Stromal cell of bone marrow (primary cell): ENCODE results near the gene CDKAL1.
"Not testable (repeated sequence)": the region's sequence is repeated elsewhere in the genome, so short reads cannot be mapped to it uniquely, and the experiment has no call there.

Experiments used
- DNase-seq: peaks from one replicate; pipeline ENCODE4 v3.0.0-alpha.2; 2012; ENCODE audit warnings: low read depth

Gene CDKAL1

GRCh38 chr6:20797597-20797996 is 263.3 kb downstream of the CDKAL1 start:
- DNase-seq, result no peak

DNA sequence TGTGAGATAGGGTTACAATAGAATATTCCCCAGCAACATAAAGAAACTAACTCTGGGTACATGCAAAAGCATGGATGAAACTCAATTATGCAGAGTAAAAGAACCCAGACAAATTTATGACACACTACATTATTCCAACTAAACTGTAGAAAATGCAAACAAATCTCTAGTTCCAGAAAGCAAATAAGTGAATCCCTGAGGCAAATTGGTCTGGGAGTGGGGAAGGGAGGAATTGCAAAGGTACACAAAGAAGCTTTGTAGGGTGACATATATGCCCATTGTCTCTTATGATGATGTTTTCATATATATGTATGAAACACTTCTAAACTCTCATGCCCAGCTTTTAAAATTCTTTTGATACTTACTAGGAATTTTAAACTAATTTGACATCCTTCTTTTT is 266.0 kb downstream of the CDKAL1 start:
- no peak for DNase-seq

- DNase-seq, result no peak
These were observed 266.4 kb downstream of the CDKAL1 start for GRCh38 chr6:20800653-20801052.

GRCh38 chr6:20801595-20801994 is 267.3 kb downstream of the CDKAL1 start:
- DNase-seq, result no peak

- no peak for DNase-seq
These were observed 268.3 kb downstream of the CDKAL1 start for GRCh38 chr6:20802596-20802995.

DNA sequence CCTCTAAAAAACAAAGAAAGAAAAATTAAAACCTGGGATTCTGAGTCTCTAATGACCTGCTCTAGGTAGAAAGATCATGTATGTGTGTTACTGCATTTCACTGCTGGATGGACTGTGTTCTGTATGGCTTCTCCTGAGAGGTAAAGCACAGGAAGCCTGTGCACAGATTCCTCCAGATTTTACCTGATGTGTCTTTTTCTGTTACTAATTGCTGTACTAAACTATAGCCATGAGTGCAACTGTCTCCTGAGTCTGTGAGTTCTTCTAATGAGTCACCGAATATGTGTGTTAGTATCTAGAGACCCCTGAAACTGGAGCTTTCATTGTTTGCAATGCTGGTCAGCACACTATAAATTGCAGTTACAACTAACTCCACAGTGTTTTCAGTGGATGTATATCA is 270.8 kb downstream of the CDKAL1 start:
- no peak for DNase-seq

GRCh38 chr6:20806669-20807068 is 272.4 kb downstream of the CDKAL1 start:
- no peak for DNase-seq

GRCh38 chr6:20808439-20808838 is 274.2 kb downstream of the CDKAL1 start:
- no peak for DNase-seq

GRCh38 chr6:20808924-20809323 is 274.7 kb downstream of the CDKAL1 start:
- no peak for DNase-seq

DNA sequence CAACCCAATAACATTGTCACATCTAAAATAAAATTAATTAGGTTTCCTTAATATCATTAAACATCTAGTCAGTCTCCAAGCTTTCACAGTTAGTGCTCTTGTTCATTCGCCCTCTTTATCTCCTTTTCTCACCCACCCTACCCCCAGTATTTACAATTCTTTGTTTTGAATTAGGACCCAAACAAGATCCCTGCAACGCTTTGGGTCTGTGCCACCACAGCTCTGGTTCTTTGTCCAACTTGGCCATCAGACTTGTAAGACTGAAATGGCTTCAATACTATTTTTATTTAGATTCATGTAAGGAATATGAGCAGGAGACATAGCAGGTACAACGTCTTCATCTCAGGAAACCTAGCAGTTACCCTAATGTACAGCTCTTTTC is 276.5 kb downstream of the CDKAL1 start:
- no peak for DNase-seq

- DNase-seq, result peak; percentile 85
These were observed 277.0 kb downstream of the CDKAL1 start for GRCh38 chr6:20811109-20811761.

DNA sequence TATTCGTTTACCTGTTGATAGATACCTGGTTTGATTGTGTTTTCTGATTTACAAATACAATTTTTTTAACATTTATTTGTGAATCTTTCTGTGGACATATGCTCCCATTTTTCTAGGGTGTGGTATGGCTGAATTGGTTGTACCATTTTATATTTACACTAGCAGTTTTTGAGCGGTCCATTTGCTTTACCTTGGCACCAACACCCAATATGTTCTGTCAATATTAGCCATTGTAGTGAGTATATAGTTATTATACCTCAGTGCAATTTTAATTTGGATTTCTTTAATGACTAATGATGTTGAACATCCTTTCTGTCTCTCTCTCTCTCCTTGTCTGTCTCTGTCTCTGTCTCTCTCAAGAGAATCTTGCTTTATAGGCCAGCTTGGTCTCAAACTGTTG is 278.5 kb downstream of the CDKAL1 start:
- no peak for DNase-seq

DNA sequence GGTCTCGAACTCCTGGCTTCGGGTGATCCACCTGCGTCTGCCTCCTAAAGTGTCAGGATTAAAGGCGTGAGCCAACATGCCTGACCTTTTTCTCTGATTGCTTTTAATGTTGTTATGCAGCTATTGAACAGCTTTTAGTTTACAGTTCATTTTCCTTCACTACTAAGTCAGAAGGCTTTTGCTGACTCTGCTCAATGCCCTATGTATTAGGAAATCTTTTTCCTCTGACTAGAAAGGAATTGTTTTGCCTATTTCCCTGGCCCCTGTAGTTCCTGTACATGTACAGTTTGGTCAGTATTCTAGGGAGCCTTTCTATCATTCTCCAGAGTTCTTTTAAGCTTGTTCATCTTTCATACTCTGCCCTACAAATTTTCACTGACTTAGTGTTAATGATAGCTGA is 280.2 kb downstream of the CDKAL1 start:
- DNase-seq, result peak; percentile 17

GRCh38 chr6:20816126-20816525 is 281.9 kb downstream of the CDKAL1 start:
- DNase-seq, result no peak

DNA sequence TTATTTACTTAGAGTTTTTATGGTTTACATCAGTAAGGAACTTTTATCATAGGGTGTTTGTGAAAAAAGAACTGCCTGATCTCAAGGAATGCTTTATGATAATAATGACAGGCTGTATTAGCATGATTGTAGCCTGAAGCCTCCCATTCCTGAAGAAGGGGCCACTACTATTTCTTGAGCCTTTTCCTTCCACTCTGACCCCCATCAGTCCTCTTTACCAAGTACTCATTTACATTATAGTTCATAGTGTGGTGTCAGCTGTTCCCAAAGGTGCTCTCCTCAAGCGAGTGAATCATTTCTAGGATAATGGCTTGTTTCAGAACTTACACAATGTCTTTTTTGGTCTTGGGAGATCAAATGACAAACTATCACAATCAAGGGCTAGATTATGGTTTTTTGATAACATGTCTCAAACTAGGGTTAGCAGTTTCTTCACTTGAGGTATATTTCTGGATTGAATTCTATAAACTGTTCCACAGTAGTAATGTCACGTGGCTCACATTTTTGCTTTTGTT is 283.6 kb downstream of the CDKAL1 start:
- DNase-seq, result no peak

DNA sequence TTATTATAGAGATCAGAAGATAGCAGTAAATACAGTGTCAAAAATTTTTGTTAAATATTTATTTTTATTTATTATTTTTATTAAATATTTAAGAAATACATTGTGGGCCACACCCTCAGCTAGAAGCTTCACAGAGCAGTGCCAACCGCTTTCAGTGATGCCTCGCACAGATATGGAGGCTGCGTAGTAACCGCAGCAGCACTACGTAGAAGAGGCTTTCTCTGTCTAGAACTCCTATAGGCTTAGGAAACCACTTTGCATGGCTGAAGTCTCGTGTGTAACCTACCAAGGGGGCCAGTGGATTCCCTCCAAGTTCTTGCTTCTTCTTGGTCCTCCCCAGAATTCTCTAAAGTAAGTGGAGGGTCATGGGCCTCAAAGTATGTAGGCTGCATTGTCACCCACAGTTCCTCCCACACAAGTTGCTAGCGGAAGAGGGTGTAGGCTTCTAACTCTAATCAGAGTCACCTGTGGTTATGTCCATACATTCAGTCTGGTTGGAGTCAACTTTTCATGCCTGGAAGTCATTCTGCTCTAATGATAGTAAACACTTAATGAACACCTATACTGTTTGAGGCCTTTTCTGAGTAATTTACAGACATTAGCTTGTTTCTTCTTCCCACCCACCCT is 285.6 kb downstream of the CDKAL1 start:
- DNase-seq, result no peak

DNA sequence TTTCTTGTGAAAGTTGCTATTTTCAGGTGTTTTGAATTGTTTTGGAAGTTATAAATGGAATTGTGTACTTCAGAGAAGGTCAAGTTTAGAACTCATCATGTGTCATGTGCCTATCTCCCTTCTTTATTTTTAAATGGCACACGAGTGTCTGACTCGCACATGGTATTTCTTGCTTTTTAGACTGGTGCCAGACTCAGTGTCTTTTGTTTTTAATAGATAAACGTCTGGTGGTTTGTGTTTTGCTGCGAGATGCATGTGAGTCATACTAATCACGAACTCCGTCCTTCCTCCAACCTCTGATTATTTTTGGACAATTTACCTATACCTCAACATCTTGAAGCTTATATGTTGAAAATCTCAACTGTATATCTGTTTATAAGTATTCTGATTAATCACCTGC is 292.1 kb downstream of the CDKAL1 start:
- DNase-seq, result peak; percentile 50

DNA sequence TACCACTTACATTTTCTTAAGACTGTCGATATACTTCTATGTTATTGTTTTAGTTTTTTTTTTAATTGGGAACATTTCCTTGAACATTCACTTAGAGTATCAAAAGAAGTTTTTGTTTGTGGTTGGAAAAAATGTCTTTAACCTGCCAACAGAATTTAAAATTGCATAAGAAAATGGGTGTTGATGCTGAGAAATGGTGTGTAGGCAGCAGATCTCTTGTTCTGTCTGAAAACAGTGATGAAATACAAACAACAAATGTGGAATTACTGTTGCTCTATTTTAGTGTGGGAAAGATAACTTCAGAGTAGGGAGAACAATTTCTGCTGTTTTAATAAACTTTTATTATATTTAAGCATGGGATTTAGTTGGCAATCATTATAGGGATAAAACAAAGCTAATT is 293.5 kb downstream of the CDKAL1 start:
- peak; percentile 79 for DNase-seq

DNA sequence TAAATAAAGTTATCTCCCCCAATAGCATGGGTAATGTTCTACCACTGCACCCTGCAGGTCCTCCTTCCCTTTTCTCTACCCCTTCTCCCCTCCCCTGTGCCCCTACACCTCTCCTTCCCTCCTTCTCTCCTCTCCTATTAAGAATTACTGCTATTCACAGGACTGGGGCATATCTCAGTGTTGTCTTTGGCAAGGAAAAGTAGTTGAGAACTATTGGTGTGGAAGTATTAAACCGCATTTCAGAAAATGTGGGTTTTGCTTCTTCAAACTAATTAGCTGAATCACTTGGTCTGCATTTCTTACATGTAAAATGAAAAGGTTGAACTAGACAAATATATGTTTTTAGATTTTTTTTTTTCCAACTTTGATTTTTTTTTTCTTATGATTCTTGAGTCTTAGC is 296.3 kb downstream of the CDKAL1 start:
- DNase-seq, result peak; percentile 14

DNA sequence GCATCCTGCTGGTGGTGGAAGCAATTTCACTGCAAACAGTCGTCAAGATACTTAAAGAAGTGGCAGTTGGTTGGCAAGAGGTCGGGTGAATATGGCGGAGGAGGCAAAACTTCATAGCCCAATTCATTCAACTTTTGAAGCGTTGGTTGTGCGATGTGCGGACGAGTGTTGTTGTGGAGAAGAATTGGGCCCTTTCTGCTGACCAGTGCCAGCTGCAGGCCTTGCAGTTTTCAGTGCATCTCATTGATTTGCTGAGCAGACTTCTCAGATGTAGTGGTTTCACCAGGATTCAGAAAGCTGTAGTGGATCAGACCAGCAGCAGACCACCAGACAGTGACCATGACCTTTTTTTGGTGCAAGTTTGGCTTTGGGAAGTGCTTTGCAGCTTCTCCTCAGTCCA is 297.0 kb downstream of the CDKAL1 start:
- not testable (repeated sequence) for DNase-seq

DNA sequence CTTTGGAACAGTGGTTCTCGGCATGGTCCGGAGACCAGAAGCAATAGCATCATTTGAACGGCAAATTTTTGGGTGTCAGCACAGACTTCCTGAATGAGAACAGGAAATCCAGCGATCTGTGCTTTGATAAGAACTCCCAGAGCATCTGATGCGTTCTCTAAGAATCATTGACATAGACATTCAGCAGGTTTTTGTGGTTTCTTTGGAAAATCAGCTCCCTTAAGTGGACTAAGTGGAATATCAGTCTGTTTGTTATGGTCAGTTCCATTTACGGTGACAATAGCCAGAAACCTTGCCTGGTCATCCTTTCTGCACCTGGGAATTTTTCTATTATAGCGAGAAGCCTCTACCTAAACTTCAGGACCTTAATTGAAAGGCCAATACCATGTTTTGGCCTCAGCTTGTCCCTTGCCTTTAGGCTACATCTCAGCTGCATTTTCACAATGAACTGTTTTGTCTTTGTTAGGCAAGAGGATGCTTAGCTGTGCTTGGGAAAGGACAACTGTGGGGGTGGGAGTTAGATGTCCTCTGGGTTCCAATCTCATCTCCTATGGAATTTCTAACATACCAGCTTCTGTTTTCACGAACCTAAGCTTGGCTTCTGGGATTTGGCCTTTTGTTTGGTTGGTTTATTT is 299.7 kb downstream of the CDKAL1 start:
- DNase-seq, result no peak

- no peak for DNase-seq
These were observed 301.2 kb downstream of the CDKAL1 start for GRCh38 chr6:20835315-20836010.

GRCh38 chr6:20837189-20837588 is 302.9 kb downstream of the CDKAL1 start:
- no peak for DNase-seq
